Hematopoietic multipotent progenitor cell treated with erythropoietin and hydrocortisone succinate and interleukin-3 and kit ligand, for 15 days (in vitro differentiated cells): ENCODE measurements around the gene ST3GAL3.

ENCODE experiments used
- DNase-seq: peaks from one replicate; pipeline ENCODE4 v3.0.0-alpha.2; 2015; ENCODE audit warnings: low spot score

Gene ST3GAL3

DNA sequence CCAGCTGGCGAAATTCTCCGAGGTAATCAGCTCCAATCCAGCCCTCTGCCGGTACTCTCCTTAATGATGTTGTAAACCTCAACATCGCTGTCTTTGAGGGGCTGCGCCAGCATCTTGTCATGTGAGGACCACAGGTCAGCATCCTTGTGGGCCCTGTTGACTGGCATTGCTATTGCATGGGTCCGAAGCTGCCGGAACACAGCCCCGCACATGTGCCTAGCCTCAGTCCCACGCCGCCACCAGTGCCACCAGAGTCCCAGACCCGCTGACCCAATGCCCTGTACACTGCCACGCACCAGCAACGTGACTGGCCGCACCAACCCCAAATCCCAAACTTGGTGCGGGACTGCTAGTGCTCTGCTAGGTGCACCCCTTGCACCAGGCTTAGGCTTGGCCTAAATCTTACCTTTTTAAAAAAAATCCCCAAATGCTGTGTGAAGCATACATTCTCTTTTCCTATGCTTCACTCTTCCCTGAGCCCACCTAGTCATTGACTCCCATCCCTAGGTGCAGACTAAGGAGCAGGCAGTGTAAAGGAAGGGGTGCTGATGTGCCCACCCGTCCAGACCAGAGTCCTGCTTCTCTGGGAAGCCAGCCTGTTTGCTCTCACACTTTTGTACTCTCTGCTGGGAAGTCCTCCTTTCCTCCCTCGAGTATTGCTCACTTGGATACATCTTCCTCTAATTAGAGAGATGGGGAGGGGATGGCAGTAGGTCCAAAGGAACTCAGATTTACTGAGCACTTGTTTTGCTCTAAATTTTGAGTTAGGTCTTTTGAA lies 144.4 kb downstream of the ST3GAL3 start:
- no peak for DNase-seq

DNA sequence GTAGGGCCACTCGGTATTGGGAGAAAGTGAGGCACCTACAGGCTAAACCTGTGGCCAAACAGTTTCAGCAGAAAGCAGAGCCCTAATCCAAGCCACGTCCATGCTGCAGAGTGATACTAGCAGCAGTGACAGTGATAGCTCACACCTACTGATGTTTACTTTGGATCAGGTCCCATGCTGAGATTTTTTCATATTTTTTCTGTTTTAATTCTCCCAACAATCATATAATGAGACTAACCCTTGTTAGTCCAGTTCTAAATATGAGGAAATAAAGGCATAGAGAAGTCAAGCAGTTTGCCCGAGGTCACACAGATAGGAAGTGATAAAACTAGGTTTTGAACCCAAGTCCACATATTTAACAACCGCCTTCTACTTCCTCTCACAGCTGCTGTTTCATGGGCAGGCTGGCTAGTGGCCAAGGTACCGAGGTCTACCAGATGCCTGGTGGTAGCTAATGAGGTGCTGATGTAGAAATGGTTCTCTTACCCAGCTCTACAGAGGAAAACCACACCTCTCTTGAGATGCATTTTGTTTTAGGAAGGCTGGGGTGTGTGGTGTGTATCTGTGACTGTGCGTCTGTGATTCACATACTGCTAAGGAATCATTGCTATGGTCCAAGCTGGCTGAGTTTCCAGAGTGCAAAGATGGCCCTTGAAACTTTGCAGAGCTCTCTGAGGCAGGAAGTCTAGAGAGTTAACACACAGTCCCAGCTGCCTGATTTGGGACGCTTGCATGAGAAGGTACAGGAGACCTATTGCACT lies 146.0 kb downstream of the ST3GAL3 start:
- peak; percentile 14 for DNase-seq

DNA sequence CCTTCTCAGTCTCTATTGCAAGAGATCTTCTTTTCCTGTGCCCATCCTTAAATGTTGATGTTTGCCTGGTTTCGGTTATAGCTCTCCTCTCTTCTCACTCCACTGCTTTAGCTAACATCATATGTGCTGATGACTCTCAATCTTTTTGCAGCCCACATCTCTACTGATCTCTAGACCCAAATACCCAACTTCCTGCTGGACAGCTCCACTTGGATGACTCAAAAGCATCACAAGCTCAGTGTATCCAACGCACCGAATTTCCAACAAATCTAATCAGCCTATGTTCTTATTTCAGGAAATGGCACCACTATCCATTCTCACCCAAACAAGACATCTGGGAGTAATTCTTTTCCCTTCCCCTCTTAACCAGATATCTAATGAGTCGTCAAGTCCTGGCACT lies 147.1 kb downstream of the ST3GAL3 start:
- DNase-seq: no peak

DNA sequence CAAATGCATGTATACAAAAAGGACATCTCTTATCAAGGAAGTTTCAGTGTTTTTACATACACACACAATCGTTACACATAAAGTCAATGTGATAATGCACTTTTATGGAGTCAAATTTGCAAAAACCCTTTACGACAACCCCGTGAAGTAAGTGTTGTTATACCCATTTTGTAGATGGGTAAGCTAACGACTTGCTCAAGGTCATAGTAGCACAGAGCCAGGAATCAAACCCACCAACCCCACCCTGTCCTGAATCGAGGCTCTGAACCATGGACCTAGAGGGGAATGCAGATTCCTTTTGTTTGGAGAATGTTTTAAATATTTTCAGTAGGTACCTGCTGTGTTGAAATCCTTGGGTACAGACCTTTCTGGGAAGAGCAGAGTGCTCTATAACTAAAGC lies 148.9 kb downstream of the ST3GAL3 start:
- DNase-seq: no peak

DNA sequence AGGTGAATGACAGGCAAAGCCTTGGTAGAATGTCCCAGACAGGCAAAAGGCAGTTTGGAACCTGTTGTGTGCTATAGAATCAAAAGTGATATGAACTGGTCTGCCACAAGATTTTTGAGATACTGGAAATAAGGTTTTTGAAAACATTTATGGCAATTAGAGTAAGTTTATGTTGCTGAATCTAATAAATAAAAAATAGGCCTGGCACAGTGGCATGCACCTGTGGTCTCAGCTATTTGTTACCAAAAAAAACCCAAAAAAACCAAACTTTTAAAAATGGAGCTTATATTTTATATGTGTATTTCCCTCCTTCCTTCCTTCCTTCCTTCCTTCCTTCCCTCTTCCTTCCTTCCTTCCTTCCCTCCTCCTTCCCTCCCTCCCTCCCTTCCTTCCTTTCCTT lies 149.8 kb downstream of the ST3GAL3 start:
- DNase-seq: no peak

DNA sequence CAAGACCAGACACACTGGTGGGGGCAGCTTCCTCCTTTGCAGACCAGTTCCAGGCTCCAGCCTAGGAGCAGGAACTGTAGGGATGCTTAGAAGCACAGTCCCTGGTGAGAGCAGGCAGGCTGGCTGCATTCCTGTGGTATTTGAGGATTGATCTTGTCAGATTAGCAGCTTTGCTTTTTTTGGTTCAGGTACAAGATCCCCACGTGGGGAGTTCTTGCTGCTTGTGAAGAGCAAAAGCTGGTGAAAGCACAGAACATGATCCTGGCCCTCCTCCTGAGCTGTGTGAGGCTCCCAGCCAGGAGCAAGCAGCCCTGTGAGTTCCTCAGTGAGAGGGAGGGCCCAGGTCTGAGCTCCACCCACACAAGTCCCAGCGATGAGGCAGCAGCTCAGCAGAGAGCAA lies 151.0 kb downstream of the ST3GAL3 start:
- DNase-seq: no peak

DNA sequence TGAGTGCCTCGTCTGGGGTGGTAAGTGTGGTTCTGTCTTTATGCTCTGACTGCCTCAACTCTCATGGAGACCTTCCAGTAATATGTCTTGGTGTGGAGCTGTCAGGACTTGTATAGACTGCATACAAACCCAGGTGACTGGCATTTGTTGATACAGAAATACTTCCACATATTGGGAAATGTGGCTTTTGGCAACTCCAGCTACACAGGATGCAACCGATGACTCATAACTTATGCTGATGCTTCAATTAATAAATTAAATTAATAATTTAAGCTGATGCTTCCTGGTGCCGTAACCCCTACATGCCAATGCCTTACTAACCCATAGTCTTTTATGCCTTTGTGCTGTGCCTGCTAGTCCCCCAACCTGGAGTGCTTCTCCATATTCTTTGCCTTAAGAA lies 154.0 kb downstream of the ST3GAL3 start:
- no peak for DNase-seq

DNA sequence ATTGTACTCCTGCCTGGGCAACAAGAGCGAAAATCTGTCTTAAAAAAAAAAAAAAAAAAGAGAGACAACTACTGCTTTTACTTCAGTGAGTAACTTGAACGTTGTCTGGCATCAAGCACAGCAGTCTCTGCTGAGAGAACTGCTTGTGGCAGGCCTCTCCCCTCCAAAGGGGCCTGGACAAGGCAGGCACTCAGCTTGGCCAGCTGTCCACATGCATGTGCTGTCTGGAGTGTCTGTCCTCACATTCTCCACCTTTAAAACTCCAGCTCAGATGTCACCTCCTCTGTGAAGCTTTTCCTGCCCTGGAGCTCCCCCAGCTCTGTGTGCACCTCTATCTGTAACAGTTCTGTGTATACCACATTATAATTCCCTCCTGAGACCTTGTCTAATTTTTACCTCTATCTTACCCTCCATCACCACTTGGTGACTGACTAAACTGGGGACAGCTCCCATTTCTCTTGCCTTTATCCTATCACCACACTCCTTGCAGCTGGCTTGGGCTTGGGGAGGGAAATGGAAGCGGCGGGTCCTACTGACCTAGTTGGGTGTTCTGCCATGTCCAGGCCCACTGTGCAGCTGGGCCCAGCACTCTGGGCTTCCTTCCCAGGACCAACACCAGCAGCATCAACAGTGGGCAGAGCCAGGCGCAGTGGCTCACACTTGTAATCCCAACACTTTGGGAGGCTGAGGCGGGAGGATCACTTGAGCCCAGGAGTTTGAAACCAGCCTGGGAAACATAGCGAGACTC lies 154.8 kb downstream of the ST3GAL3 start:
- no peak for DNase-seq

DNA sequence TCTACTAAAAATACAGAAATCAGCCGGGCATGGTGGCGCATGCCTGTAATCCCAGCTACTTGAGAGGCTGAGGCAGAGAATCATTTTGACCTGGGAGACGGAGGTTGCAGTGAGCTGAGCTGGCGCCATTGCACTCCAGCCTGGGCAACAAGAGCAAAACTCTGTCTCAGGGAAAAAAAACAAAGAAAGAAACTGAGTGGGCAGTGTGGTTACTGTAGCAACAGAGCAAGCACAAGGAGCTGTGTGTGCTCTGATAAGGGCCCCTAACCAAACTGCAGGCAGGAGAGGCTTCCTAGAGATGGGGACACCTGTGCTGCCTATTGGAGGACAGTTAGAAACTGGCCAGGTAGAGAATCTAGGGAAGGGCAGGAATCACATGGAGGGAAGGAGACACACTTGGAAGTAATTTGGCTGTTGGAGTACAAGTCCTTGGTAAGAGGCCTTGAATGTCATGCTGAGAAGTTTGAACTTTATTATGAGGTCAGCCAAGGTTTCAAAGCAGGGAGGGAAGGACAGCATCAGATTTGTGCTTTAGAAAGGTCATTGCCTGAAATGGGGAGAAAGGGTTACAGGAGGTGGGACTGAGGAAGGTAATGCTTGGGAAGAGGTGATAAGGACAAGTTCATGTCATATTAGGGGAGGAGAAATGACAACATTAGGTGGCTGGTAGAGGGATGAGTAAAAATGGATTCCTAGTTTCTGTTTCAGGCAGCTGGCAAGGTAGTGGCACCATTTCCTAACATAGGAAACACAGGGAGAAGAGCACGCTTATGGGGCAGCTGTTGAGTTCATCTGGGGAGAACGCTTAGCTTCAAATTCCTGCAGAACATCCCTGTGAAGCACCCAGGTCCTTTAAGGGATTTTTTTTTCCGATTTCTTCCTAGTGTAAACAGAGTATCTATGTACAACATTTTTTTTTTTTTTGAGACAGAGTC lies 157.0 kb downstream of the ST3GAL3 start:
- DNase-seq: no peak

DNA sequence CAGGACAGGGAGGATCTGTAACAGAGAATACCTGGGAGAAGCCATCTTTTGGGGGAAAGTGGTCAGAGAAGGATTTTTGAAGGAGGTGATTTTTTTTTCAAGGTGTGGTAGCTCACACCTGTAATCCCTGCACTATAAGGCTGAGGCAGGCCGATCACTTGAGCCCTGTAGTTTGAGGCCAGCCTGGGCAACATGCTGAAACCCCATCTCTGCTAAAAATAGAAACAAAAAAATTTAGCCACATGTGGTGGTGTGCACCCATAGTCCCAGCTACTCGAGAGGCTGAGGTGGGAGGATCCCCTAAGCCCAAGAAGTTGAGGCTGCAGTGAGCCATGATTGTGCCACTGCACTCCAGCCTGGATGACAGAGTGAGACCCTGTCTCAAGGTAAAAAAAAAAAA lies 158.9 kb downstream of the ST3GAL3 start:
- no peak for DNase-seq

DNA sequence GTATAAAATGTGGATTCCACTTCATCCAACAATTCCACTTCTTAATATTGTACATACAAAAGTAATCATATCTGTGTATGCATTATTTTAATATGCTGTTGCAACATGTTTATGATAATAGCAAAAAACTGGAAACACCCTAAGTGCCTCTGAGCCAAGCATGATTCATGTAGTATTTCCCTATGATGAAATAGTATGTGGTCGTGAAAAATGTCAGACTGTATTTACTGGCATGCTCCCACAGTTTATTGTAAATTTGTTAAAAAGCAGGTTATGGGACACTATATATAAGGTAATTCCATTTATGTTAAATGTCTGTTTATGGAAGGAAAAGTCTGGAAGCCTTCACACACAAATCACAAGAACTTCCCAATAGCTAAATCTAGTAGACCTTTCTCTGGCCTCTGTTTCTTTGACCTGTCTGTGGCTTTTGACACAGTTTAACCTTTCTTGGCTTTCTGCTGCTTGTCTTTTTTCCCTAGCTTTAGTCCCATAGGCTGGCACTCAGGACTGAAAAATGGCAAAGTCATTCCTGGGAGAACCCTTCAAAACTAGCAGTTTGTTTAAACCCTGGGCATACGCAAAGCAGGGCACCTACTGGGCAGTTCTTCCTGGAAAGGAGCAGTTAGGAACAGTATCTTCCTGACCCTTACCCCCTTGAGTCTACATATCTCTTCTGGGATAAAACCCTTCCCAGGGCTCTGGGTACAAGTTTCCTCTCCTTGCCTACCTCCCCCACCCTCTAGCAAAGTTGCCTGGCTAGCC lies 160.8 kb downstream of the ST3GAL3 start:
- DNase-seq: no peak

DNA sequence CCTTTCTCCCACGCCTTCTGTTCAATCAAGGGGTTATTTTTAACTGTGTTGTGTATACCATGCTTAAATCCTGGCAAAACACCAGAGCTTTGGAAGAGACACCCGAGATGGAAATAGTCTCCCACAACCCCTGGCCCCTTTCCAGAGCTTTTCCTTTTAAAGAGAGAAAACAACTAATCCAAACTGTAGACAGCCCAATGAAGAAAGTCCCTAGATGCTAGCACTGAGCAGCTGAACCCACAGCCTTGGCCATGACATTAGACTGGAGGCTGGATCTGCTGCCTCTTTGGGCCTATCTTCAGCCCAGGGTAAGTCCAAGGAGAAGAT lies 161.4 kb downstream of the ST3GAL3 start:
- DNase-seq: no peak

DNA sequence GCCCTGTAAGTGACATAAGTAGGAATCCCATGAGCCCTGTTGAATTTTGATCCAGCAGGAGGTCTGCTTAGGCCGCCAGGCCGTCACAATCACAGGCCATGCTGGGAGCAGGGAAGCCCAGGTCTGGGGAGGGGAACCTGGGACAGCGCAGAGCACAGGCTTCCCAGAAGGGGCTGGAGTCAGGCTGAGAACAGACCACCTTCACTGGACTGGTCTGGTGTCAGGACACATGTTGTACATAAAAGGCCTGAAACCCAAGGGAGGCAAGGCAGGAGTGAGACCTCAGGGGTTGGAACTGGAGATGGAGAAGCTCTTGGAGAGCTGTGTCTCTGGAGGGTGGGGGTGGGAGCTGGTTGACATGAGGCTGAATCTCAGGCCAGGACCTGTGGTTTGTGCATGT lies 163.0 kb downstream of the ST3GAL3 start:
- DNase-seq: no peak

DNA sequence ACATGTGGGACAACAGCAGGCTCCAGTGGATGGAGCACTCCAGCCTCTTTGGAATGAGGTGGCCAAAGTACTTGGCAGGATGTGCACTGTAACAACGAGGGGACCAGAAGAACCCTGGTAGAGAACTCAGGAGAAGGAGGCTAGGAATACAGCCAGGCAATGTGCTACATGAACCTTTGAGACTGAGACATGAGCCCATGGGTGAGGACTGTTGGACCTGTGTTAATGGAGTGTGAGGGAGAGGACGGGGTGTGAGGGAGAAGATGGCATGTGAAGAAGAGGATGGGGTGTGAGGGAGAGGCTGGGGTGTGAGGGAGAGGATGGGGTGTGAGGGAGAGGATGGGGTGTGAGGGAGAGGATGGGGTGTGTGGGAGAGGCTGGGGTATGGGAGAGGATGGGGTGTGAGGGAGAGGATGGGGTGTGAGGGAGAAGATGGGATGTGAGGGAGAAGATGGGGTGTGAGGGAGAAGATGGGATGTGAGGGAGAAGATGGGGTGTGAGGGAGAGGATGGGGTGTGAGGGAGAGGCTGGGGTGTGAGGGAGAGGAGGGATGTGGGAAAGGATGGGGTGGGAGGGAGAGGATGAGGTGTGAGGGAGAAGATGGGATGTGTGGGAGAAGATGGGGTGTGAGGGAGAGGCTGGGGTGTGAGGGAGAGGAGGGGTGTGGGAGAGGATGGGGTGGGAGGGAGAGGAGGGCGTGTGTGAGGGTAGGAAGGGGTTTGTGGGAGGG lies 164.0 kb downstream of the ST3GAL3 start:
- DNase-seq: no peak

DNA sequence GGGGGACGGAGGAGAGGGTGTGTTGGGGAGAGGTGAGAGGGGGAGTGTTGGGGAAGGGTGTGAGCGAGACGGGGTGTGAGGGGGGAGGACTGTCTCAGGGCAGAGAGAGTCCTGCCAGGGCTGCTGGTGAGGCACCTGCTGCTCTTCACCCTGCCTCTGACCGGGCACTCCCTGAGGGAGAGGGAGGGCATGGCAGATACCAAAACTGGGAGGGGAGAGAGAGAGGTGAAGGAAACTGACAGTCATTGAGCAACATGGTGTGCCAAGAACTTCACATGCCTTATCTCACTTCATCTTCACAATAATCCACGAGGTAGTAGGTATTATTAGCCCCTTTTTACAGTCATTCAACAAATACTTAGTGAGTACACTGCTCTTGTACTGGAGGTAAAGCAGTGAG lies 164.9 kb downstream of the ST3GAL3 start:
- DNase-seq: no peak

DNA sequence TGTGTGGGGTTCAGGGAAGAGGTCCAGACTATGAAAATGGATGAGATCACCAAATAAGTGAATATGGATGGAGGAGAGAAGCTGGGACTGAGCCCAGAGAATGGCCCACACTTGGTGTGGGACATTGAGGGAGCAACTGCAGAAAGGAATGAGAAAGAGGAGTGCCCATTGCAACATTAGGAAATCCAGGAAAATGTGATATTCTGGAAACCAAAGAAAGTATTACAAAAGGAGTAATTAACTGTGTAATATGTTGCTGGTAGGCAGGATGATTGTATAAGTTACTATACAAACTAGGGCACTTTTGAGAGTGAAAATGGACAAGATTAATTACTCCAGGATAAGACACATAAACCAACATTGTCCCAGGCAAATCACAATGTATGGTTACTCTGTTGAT lies 166.5 kb downstream of the ST3GAL3 start:
- no peak for DNase-seq

DNA sequence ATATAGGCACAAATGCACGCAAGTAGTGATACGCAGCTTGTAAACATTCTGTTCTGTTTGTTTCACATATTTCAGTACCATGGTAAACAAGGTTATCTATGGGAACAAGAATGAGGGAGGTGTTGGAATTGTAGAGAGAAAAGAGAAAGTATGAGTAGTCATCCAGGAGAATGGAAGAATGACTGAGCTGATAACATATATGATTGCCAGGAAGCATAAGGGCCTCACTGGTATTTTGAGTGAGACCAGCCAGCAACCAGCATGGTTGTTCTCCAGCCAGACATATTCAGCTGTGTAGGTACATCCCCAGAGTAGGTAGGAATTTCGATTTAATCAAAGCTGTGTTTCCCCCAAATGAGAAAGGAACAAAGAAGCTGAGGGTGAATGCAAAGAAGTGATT lies 167.4 kb downstream of the ST3GAL3 start:
- no peak for DNase-seq

DNA sequence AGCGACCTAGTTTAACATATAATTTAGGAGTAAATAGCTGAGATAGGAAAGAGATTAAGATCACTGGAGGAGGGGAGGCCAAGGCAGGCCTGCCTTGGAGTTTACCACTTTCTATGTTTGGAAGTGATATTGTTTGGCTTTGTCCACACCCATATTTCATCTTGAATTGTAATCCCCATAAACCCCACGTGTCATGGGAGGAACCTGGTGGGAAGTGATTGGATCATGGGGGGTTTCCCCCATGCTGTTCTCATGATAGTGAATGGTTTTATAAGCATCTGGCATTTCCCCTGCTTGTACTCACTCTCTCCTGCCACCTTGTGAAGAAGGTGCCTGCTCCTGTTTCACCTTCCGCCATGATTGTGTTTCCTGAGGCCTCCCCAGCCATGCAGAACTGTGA lies 168.0 kb downstream of the ST3GAL3 start:
- DNase-seq: no peak

DNA sequence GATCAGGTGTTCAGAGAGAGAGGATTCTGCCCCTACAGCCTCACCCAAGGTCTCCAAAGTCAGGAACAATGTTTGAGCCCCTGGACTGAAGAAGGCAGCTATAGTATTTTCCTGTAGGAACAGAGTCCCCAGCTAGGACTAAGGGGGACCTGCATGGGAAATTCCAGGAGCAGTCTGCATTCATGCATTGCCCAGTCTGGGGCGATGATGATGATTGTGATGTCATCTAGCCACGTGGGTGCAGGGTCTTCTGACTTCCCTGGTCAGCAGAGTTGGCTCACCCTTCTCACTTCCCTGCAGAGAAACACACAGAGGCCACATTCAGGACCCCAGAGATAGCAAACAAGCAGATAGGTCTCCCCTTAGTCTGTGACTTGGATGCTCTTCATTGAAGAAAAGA lies 169.8 kb downstream of the ST3GAL3 start:
- DNase-seq: no peak

DNA sequence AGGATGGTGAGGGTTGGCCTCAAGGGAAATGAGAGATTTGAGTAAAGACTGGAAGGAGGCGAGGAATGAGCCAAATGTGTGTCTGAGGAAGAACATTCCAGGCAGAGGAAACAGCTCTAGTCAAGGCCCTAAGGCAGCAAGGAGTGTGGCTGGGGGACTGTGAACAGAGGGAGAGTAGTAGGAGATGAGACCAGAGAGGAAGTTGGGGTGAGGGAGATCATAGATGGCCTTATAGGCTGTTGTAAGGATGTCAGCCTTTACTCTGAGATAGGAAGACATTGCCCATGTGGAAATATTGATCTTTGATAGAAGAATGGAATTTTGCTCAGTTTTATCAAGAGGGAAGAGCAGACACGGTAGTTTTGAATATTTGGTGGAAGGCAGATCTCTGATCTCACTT lies 171.1 kb downstream of the ST3GAL3 start:
- DNase-seq: no peak

DNA sequence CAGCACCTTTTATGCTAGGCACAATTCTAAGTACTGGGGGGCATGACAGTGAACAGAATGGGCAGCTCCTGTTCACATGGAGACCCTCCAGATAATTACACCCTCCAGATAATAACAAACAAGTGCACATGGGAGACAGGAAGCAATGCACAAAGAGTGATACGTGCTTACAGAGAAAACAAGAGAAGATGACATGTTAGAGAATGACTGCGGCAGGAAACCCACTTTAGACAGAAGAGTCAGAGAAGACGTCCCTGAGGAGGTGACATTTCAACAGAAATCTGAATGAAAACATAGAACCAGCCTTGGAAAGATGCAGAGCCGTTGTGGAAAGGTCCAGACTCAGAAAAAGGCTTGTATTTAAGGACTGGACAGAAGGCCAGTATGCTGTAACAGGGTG lies 171.5 kb downstream of the ST3GAL3 start:
- no peak for DNase-seq
